PFSK-1 (cell line): ENCODE measurements around the gene FBXO28.

Source experiments
- POLR2AphosphoS5 ChIP-seq: IDR thresholded peaks from 2 replicates; pipeline ENCODE4 v1.6.1; 2012; ENCODE audit warnings: low read depth, mild to moderate bottlenecking, control low read depth, low read length, moderate library complexity
- REST ChIP-seq, 2 experiments: IDR thresholded peaks; 2 replicates each; pipeline versions ENCODE4 v1.6.1 to v1.8.0; 2011 to 2012; ENCODE audit warnings: low read depth in 2 of 2, low read length in 2 of 2, control low read depth in 1 of 2, inconsistent platforms in 1 of 2, mild to moderate bottlenecking in 1 of 2, moderate library complexity in 1 of 2; ENCODE audit not compliant: insufficient read depth in 1 of 2

- TF ChIP-seq REST (IDR thresholded peaks at IDR 0.05; ENCODE audit: insufficient read depth in 1 of 2, low read depth in 2 of 2, low read length in 2 of 2) (no peak), POLR2AphosphoS5 (no peak)
These were observed 58.3 kb downstream of the FBXO28 start for GRCh38 chr1:224172229-224172628.
